GM18519 (cell line): ENCODE results near the gene CMTM2.
"Not testable (repeated sequence)": the region's sequence is repeated elsewhere in the genome, so short reads cannot be mapped to it uniquely, and the experiment has no call there.

Experiments used
- ATAC-seq: cut with Tn5 transposase; IDR thresholded peaks from one replicate; pipeline ENCODE4 v1.9.1; 2021; ENCODE audit warnings: mild to moderate bottlenecking, moderate library complexity; ENCODE audit not compliant: unreplicated experiment, low FRiP score

The CMTM2 gene

GRCh38 chr16:66627611-66628378 lies 48.5 kb downstream of the CMTM2 start:
- ATAC-seq = not testable (repeated sequence)

DNA sequence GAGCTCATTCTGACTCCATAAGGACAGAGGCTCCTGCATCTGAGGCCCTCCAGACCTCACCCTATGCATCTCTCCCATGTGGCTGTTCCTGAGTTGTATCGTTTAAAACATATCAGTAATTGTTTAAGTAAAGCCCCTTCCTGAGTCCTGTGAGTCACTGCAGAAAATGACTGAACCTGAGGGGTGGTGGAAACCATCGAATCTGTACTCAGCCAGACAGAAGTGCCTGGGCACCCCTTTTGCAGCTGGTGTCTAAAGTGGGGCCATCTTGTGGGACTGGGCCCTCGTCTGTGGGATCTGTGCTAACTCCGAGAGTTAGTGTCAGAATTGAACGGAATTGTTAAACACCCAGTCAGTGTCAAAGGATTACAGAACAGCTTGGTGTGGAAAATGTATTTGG lies 50.6 kb downstream of the CMTM2 start:
- no peak for ATAC-seq

GRCh38 chr16:66630561-66631260 lies 51.4 kb downstream of the CMTM2 start:
- not testable (repeated sequence) for ATAC-seq

GRCh38 chr16:66631558-66631957 lies 52.3 kb downstream of the CMTM2 start:
- ATAC-seq = not testable (repeated sequence)

- no peak for ATAC-seq
These were observed 55.4 kb downstream of the CMTM2 start for GRCh38 chr16:66634527-66635196.

DNA sequence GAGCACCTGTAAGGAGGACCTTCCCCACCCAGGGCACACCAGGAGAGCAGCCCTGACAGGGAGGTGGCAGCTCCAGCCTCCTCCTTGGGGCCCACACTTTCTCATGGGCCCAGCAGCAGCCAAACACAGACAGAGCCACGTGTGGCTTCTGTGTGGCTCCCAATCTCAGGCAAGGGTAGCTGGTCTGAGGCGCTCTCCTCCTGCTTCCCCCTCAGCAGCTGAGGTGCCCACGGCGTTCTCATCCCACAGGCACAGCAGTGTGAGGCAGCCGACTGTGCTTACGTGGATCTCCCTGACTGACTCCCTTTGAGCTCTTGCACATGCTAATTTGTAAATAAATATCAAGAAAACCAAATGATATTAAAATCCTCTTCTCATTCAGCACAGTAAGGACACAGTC lies 56.1 kb downstream of the CMTM2 start:
- no peak for ATAC-seq

DNA sequence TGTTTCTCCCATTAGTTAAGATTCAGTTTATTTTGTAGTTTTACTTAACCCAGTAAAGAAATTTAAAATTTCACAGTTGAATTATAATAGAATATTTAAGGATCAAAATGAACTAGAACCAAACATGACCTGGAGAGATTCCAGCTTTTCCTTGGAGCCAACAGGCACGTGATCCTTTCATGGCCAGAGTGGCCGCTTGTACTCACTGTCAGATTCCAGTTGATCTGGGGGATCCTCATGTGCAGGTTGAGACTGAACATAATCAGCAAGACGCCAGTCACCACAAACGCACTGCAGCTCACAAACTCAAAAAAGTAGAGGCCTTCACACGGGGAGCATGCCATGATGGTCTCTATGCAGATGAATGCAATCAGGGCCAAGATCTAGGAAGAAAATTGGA lies 56.9 kb downstream of the CMTM2 start:
- no peak for ATAC-seq

DNA sequence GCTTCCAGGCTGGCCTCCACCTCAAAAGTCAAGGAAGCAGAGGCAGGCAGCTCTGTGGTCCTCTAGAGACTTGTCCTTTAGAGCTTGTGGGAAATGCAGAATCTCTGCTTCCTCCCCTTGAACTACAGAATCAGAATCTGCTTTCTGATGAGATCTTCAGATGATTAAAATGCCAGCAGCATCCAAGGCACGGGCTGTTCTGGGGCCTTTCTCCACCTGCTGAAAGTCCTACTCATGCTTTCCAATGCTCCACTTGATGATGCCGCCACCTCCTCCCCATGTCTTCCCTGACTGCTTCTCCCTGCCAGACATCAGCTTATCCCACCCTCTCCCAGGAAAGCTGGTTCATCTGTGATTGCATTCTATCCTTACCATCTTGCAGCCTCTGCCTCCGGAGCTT lies 58.5 kb downstream of the CMTM2 start:
- ATAC-seq = no peak
